ENCODE measurements around the gene USP49.
"Not testable (repeated sequence)": the region's sequence is repeated elsewhere in the genome, so short reads cannot be mapped to it uniquely, and the experiment has no call there.

Gene USP49

GRCh38 chr6:41895300-41896233 is at the start of gene USP49:
TSS of gene USP49 (minus strand) at chr6:41895375. CDS start at chr6:41806983, 88,392 bp downstream.
- DNase-seq (peak; percentile 88 to 89), ATAC-seq (peak; percentile 94)
- H3K27me3 Mint-ChIP-seq: no peaks in the 10 kb centered on the region
- H3K27ac Mint-ChIP-seq: peak within 1 kb of the TSS; percentile 95 to 98
- peaks cover 15% of the 10 kb centered on the region for H3K4me1 Mint-ChIP-seq
- H3K9me3 Mint-ChIP-seq: no peaks in the 10 kb centered on the region
- H3K4me3 Mint-ChIP-seq: no peak within 1 kb of the TSS

- Mint-ChIP-seq H3K9me3 (peaks cover 0 to 9% of the 10 kb centered on the region in 2 donors), H3K4me1 (peaks cover 71% of the 10 kb centered on the region), H3K27ac (no peak overlapping the region), H3K4me3 (no peak overlapping the region), H3K27me3 (no peaks in the 10 kb centered on the region)
- ATAC-seq (no peak), DNase-seq (no peak)
These were observed 48.3 kb upstream of the USP49 start for GRCh38 chr6:41943456-41943855.

DNA sequence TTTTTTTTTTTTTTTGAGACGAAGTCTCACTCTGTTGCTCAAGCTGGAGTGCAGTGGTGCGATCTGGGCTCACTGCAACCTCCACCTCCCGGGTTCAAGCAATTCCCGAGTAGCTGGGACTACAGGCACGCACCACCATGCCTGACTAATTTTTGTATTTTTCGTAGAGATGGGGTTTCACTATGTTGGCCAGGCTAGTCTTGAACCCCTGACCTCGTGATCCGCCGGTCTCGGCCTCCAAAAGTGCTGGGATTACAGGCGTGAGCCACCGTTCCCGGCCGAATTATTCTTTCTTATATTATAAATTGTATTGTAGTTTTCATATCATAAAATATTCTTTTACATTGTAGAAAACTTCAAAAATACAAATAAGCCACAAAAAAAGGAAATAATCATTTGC is 47.7 kb upstream of the USP49 start:
- H3K9me3 Mint-ChIP-seq, ATAC-seq, DNase-seq, H3K27me3 Mint-ChIP-seq: not testable (repeated sequence)
- Mint-ChIP-seq H3K4me3 (peak overlapping the region in 1 of 2 donors; percentile 88), H3K27ac (peak overlapping the region; percentile 57 to 94), H3K4me1 (peaks cover 72% of the 10 kb centered on the region)

GRCh38 chr6:41942067-41942851 is 47.1 kb upstream of the USP49 start:
- Mint-ChIP-seq H3K27ac (peak overlapping the region; percentile 82 to 94), H3K4me1 (peaks cover 72% of the 10 kb centered on the region), H3K27me3 (no peaks in the 10 kb centered on the region), H3K4me3 (peak overlapping the region; percentile 88 to 99), H3K9me3 (peaks cover 0 to 2% of the 10 kb centered on the region in 2 donors)
- DNase-seq: no peak
- ATAC-seq: peak; percentile 47

DNA sequence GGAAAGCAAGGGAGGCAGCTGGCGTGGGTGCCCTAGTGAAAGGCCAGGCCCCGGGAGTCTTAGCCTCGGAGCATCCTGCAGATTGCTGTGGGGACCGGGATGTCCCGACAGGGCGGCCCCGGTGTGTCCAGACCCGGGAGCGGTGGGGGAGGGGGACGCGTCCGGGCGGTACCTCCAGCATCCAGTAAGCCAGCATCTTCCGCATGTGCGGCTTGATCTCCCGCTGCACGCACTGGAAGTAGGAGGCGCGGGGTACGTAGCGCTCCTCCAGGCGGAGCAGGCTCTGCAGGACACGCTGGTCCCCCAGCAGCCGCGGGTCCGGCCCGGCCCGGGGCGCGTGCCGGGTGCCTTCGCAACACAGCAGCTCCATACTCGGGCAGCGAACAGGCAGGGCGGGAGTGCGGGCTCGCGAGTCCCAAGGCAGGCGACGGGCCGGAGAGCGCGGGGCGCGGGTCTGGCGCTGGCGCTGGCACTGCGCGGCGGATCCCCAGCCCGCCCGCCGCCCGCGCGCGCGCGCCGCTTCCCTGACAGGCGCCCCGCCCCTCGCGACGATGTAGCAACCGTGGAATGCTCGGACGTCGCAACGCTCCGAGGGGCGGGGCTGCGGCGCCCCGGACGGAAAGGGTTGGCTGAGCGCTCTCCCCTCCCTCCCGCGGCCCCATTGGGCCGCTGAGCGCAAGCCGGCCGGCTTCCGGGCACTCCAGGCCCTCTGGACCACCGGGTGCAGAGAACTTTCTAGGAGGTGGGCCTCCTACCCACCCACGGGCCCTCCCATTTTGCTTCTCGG is 46.3 kb upstream of the USP49 start, which contains the start of gene CCND3:
Gene CCND3 (minus strand): TSS at position 529 of the 787 bp plus-strand sequence. CDS start 159 bp downstream, at position 370.
- no peaks in the 10 kb centered on the region for H3K27me3 Mint-ChIP-seq
- peak; percentile 88 to 91 for DNase-seq
- no peaks in the 10 kb centered on the region for H3K9me3 Mint-ChIP-seq
- peak; percentile 80 for ATAC-seq
- H3K4me1 Mint-ChIP-seq: peaks cover 73% of the 10 kb centered on the region
- H3K4me3 Mint-ChIP-seq: peak within 1 kb of the TSS; percentile 99 to 100
- H3K27ac Mint-ChIP-seq: peak within 1 kb of the TSS; percentile 93 to 98

DNA sequence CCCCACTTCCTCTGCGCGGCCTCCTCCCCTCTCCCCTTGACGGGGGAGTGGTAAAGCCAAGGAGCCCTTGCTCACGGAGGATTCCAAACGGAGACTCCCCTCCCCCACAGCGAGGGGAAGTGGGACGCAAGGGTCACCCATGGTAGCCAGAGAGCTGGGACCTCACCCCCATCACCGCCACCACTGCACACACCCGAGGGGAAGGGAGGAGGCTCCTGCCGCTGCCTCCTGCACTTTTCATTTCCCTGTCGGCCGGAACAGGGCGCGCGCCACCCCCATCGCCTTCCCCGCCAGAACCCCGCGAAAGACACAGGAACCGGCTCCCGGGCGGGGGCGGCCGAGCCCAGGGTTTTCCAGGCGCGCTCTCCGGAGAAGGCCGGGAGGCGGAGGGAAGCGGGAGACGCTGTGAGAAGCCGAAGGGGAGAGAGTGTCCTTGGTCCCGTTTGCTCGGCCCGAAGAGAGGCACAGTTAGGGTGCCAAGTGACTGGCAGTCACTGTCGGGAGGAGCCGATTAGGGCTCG is 45.6 kb upstream of the USP49 start:
- H3K4me1 Mint-ChIP-seq: peaks cover 73% of the 10 kb centered on the region

DNA sequence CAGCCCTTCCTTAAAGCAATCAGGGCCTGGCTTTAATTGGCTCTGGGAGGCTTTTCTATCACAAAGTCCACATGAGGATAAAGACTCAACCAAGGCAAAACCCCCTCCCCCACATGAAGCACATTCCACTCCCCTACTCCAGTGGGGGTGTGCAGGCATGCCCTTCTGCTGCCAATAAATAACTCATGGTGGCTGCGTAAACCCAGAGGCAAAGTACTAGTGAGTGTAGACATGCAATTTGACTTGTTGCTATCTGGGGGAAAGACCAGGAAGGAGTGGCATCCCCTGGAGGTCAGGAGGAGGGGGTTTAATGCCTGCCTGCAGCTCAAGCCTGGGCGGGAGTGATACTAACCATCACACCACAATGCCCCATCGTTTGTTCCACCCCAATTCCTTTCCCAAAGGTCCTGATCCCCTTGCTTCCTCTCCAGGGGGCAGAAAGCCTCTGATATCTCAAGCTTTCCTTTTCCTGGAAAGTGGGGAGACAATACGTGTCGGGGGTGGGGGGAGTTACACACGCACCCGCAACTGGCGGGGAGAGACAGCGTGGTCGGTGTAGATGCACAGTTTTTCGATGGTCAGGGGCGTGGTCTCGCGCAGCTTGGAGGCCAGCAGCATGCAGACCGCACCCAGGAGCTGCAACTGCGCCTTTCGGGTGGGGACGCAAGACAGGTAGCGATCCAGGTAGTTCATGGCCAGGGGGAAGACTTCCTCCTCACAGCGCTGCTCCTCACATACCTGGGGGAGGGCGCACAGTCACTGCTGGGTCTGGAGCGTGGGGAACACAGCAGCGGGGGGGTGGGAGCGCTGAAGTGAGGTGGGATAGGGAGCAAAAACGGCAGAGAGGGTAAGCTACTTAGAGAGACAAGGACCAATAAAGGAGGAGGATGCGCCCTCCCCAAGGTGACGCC is 44.9 kb upstream of the USP49 start:
- peaks cover 73% of the 10 kb centered on the region for H3K4me1 Mint-ChIP-seq
- H3K4me3 Mint-ChIP-seq: peak overlapping the region; percentile 99 to 100
- ATAC-seq: peak; percentile 19
- H3K27ac Mint-ChIP-seq: peak overlapping the region; percentile 93 to 98
- DNase-seq: peak; percentile 43 to 69
- H3K9me3 Mint-ChIP-seq: no peaks in the 10 kb centered on the region
- H3K27me3 Mint-ChIP-seq: no peaks in the 10 kb centered on the region

More for the DNA sequence above, 45.6 kb upstream of the USP49 start:
- Mint-ChIP-seq H3K4me3 (peak overlapping the region; percentile 99 to 100), H3K9me3 (no peaks in the 10 kb centered on the region), H3K27ac (peak overlapping the region; percentile 93 to 98), H3K27me3 (no peaks in the 10 kb centered on the region)
- ATAC-seq (peak; percentile 1), DNase-seq (peak; percentile 60 to 67)

GRCh38 chr6:41939176-41939847 is 44.1 kb upstream of the USP49 start:
- ATAC-seq (peak; percentile 16), DNase-seq (peak; percentile 30 to 66)
- Mint-ChIP-seq H3K27ac (peak overlapping the region; percentile 88 to 96), H3K4me1 (peaks cover 73% of the 10 kb centered on the region), H3K27me3 (no peaks in the 10 kb centered on the region), H3K4me3 (peak overlapping the region; percentile 99 to 100), H3K9me3 (no peaks in the 10 kb centered on the region)

GRCh38 chr6:41938590-41939175 is 43.5 kb upstream of the USP49 start:
- DNase-seq (no peak), ATAC-seq (no peak)
- peak overlapping the region; percentile 88 to 96 for H3K27ac Mint-ChIP-seq
- no peaks in the 10 kb centered on the region for H3K9me3 Mint-ChIP-seq
- peaks cover 75% of the 10 kb centered on the region for H3K4me1 Mint-ChIP-seq
- peak overlapping the region; percentile 99 to 100 for H3K4me3 Mint-ChIP-seq
- no peaks in the 10 kb centered on the region for H3K27me3 Mint-ChIP-seq

- no peak for ATAC-seq
- H3K4me1 Mint-ChIP-seq: peaks cover 78% of the 10 kb centered on the region
- peak overlapping the region; percentile 99 to 100 for H3K4me3 Mint-ChIP-seq
- peak in 1 of 2 donors; percentile 53 for DNase-seq
- peak overlapping the region; percentile 50 to 78 for H3K27ac Mint-ChIP-seq
- H3K27me3 Mint-ChIP-seq: no peaks in the 10 kb centered on the region
- H3K9me3 Mint-ChIP-seq: no peaks in the 10 kb centered on the region
These were observed 42.8 kb upstream of the USP49 start for GRCh38 chr6:41937861-41938574.

- no peaks in the 10 kb centered on the region for H3K27me3 Mint-ChIP-seq
- DNase-seq (no peak), ATAC-seq (no peak)
- peak overlapping the region in 1 of 2 donors; percentile 76 for H3K27ac Mint-ChIP-seq
- peaks cover 80% of the 10 kb centered on the region for H3K4me1 Mint-ChIP-seq
- peak overlapping the region; percentile 99 to 100 for H3K4me3 Mint-ChIP-seq
- no peaks in the 10 kb centered on the region for H3K9me3 Mint-ChIP-seq
These were observed 42.3 kb upstream of the USP49 start for GRCh38 chr6:41937472-41937860.

GRCh38 chr6:41936073-41936837 is 41.1 kb upstream of the USP49 start:
- ATAC-seq: peak; percentile 91
- Mint-ChIP-seq H3K27ac (peak overlapping the region; percentile 86 to 94), H3K9me3 (no peaks in the 10 kb centered on the region), H3K4me3 (peak overlapping the region; percentile 99 to 100), H3K27me3 (no peaks in the 10 kb centered on the region), H3K4me1 (peaks cover 75% of the 10 kb centered on the region)
- DNase-seq: peak; percentile 86 to 93
